Measurements from ENCODE around the gene TMCC2. TPM values are rescaled to one million over a fixed set of nuclear protein-coding genes. Genes with fewer than 3 reads are reported as not detected.

TMCC2 gene
- total and polyA plus RNA-seq, 2 of the 8 experiments (the other 6 are each of a cell fraction or from before 2014, with no cell fraction given): 6.7 to 6.8 TPM

DNA sequence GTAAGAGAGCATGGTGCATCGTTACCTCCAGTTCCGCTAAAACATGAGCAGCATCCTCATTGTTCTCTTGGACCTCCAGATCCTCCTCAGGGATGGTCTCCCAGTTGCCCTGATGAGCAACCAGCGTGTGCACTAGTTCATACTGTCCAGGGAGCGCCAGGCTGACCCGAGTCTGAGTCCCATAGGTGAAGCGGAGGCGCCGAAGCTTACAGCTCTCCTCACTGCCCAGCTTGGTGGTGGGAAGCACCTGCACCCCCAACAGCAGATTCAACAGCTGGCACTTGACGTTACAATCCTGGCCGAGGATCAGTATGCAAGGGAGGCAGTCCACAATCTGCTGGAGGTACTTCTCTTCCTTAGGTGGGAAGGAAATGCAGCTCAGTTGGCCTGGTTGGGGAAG is 40.3 kb upstream of the TMCC2 start:
- H3K9ac ChIP-seq (replicated peaks in 1 of 4; ENCODE audit: extremely low read depth in 1 of 4, low read depth in 3 of 4, low read length in 3 of 4): no peak overlapping the region
- no peak overlapping the region for H2AFZ ChIP-seq (ENCODE audit: low read length)
- peak overlapping the region; percentile 14 for H4K91ac ChIP-seq (replicated peaks; ENCODE audit: insufficient read length, low read length)
- POLR2A ChIA-PET (ENCODE audit: partially characterized antibody): interaction anchor here (0.8 kb wide), 1 partner anchor 24 kb away, joined by 3 read pairs; the partner anchor contains the start of gene DSTYK
- H3K23me2 ChIP-seq (ENCODE audit: low read depth, low read length): no peaks in the 10 kb centered on the region
- no peaks in the 10 kb centered on the region for H4K20me1 ChIP-seq (replicated peaks in 1 of 2; ENCODE audit: control insufficient read depth in 1 of 2, insufficient read depth in 2 of 2, low read length in 2 of 2)
- no peak overlapping the region for H2BK15ac ChIP-seq (ENCODE audit: low read length)
- peaks cover 5 to 31% (median 24%) of the 10 kb centered on the region in 4 experiments for H3K4me1 ChIP-seq (replicated peaks in 1 of 4; ENCODE audit: control insufficient read depth in 3 of 4, insufficient read depth in 4 of 4, low read length in 3 of 4)
- 85% methylated on average over 10 of the region's 10 CpGs; no CpG with 5 or more reads in 1 of the 2 experiments for WGBS, 2 experiments (ENCODE audit: extremely low coverage in 1 of 2, insufficient coverage in 1 of 2, insufficient read length in 1 of 2, insufficient replicate concordance in 2 of 2, low coverage in 1 of 2, low lambda C conversion rate in 2 of 2, missing lambda C conversion rate in 1 of 2)
- CTCF ChIA-PET (ENCODE audit: partially characterized antibody): interaction anchor here (0.7 to 2.5 kb wide), 4 partner anchors 10 to 69 kb away, joined by 3 to 11 read pairs (median 4); no protein-coding TSS in a partner anchor
- H3K27me3 ChIP-seq (replicated peaks in 1 of 4; ENCODE audit: control insufficient read depth in 3 of 4, extremely low read depth in 1 of 4, insufficient read depth in 3 of 4, low read length in 3 of 4): no peaks in the 10 kb centered on the region
- H3K4me2 ChIP-seq (ENCODE audit: insufficient read depth in 1 of 2, low read depth in 2 of 2, low read length in 2 of 2): peak overlapping the region; percentile 32 to 52; a peak in 3 of 4 replicates
- H4K8ac ChIP-seq (ENCODE audit: extremely low read depth, insufficient read depth, low read length): no peak overlapping the region
- H3K27ac ChIP-seq (ENCODE audit: low read depth, low read length): no peak overlapping the region
- FAIRE-seq (no peak), DNase-seq (ENCODE audit: low read depth in 1 of 2, low spot score in 2 of 2) (no peak)
- no peak overlapping the region for H2BK20ac ChIP-seq (ENCODE audit: low read length)
- no peaks in the 10 kb centered on the region for H3K9me3 ChIP-seq (ENCODE audit: insufficient read depth in 2 of 2, low read depth in 1 of 2, low read length in 1 of 2)
- H4K5ac ChIP-seq (ENCODE audit: insufficient read length, low read depth, low read length): peak overlapping the region; percentile 24
- no peak overlapping the region for H2BK12ac ChIP-seq (ENCODE audit: low read depth, low read length)
- TF ChIP-seq RFX5 (IDR thresholded peaks at IDR 0.05; ENCODE audit: borderline replicate concordance, low read depth, low read length) (no peak), RAD21 (IDR thresholded peaks at IDR 0.05 in 1 of 2, conservative IDR thresholded peaks at IDR 0.05 in 1 of 2; ENCODE audit: low read depth in 2 of 2, low read length in 2 of 2) (no peak), BCL11A (IDR thresholded peaks at IDR 0.05; ENCODE audit: low read depth in 2 of 2, low read length in 2 of 2) (no peak)
- no peak overlapping the region for H2BK120ac ChIP-seq (replicated peaks; ENCODE audit: low read depth, low read length)
- peak overlapping the region; percentile 6 for H3K4ac ChIP-seq (replicated peaks; ENCODE audit: insufficient read length, low read depth, low read length)
- no peak overlapping the region for H3K56ac ChIP-seq (replicated peaks; ENCODE audit: insufficient read length, low read depth, low read length)
- H3K36me3 ChIP-seq (ENCODE audit: control insufficient read depth in 2 of 4, insufficient read depth in 4 of 4, low read length in 3 of 4): peaks cover 0 to 3% (median 0%) of the 10 kb centered on the region in 4 experiments; a peak in 1 of 8 replicates
- H3K4me3 ChIP-seq (ENCODE audit: extremely low read depth in 1 of 4, insufficient read depth in 2 of 4, low read depth in 3 of 4, low read length in 4 of 4): 0 out of 8 replicates have a peak overlapping the region, but pooled peaks of 2 of the 4 experiments have one; percentile 8
- no peak overlapping the region for H3K14ac ChIP-seq (ENCODE audit: insufficient read length)
- H2BK5ac ChIP-seq (ENCODE audit: low read depth, low read length): no peak overlapping the region
- no peak overlapping the region; the same call in 1 of the 2 replicates for H2AK5ac ChIP-seq (ENCODE audit: low read depth, low read length)
- peak overlapping the region; percentile 53; the same call in 1 of the 2 replicates for H3K18ac ChIP-seq (ENCODE audit: extremely low read depth, low read length)
- peaks cover 2% of the 10 kb centered on the region; the same call in 1 of the 2 replicates for H3K79me1 ChIP-seq (ENCODE audit: low read depth, low read length)
- H3K79me2 ChIP-seq (ENCODE audit: control insufficient read depth in 1 of 2, insufficient read depth in 2 of 2, low read length in 2 of 2): peaks cover 0 to 33% of the 10 kb centered on the region in 2 experiments; a peak in 2 of 4 replicates
- no peak overlapping the region for H3K23ac ChIP-seq (ENCODE audit: insufficient read length)

All from H1 (cell line).